Measurements from ENCODE around the gene NPC1L1.
A peak's percentile ranks its signal among the peaks of the same experiment; 100 is the strongest.
"Not testable (repeated sequence)": the region's sequence is repeated elsewhere in the genome, so short reads cannot be mapped to it uniquely, and the experiment has no call there.

The NPC1L1 gene

GRCh38 chr7:44559485-44559884, 18.4 kb upstream of the NPC1L1 start:
- no peak for DNase-seq (ENCODE audit: low read depth in 1 of 2, low spot score in 1 of 2)
- no peak for TF ChIP-seq JUND (IDR thresholded peaks at IDR 0.05; ENCODE audit: low read depth)
- in situ Hi-C loops (cut with HindIII; ENCODE audit: low pct_unique_long_range_greater_than_20kb, low sequenced_read_pairs): no loop called here

- in situ Hi-C loops (cut with HindIII; ENCODE audit: low pct_unique_long_range_greater_than_20kb, low sequenced_read_pairs): no loop called here
- TF ChIP-seq JUND (IDR thresholded peaks at IDR 0.05; ENCODE audit: low read depth): no peak
- DNase-seq (ENCODE audit: low read depth in 1 of 2, low spot score in 1 of 2): no peak
These were observed 16.4 kb upstream of the NPC1L1 start for GRCh38 chr7:44557485-44557884.

- no peak for TF ChIP-seq JUND (IDR thresholded peaks at IDR 0.05; ENCODE audit: low read depth)
- in situ Hi-C loops (cut with HindIII; ENCODE audit: low pct_unique_long_range_greater_than_20kb, low sequenced_read_pairs): no loop called here
- DNase-seq (ENCODE audit: low read depth in 1 of 2, low spot score in 1 of 2): no peak
These were observed 14.2 kb upstream of the NPC1L1 start for GRCh38 chr7:44555350-44555749.

GRCh38 chr7:44552473-44553005, 11.4 kb upstream of the NPC1L1 start:
- in situ Hi-C loops (cut with HindIII; ENCODE audit: low pct_unique_long_range_greater_than_20kb, low sequenced_read_pairs); DNase-seq (ENCODE audit: low read depth in 1 of 2, low spot score in 1 of 2): not testable (repeated sequence)

- in situ Hi-C loops (cut with HindIII; ENCODE audit: low pct_unique_long_range_greater_than_20kb, low sequenced_read_pairs): no loop called here
- TF ChIP-seq JUND (IDR thresholded peaks at IDR 0.05; ENCODE audit: low read depth): no peak
- no peak for DNase-seq (ENCODE audit: low read depth in 1 of 2, low spot score in 1 of 2)
These were observed 8.3 kb upstream of the NPC1L1 start for GRCh38 chr7:44549457-44549856.

- in situ Hi-C loops (cut with HindIII; ENCODE audit: low pct_unique_long_range_greater_than_20kb, low sequenced_read_pairs): no loop called here
- DNase-seq (ENCODE audit: low read depth in 1 of 2, low spot score in 1 of 2): no peak
- TF ChIP-seq JUND (IDR thresholded peaks at IDR 0.05; ENCODE audit: low read depth): no peak
These were observed 7.8 kb upstream of the NPC1L1 start for GRCh38 chr7:44548893-44549292.

- in situ Hi-C loops (cut with HindIII; ENCODE audit: low pct_unique_long_range_greater_than_20kb, low sequenced_read_pairs): no loop called here
- no peak for TF ChIP-seq JUND (IDR thresholded peaks at IDR 0.05; ENCODE audit: low read depth)
- DNase-seq (ENCODE audit: low read depth in 1 of 2, low spot score in 1 of 2): peak in 1 of 2 experiments; percentile 65
These were observed 6.6 kb upstream of the NPC1L1 start for GRCh38 chr7:44547536-44548231.

GRCh38 chr7:44541876-44542610, 913 bp upstream of the NPC1L1 start:
- in situ Hi-C loops (cut with HindIII; ENCODE audit: low pct_unique_long_range_greater_than_20kb, low sequenced_read_pairs): no loop called here
- DNase-seq (ENCODE audit: low read depth in 1 of 2, low spot score in 1 of 2): no peak
- no peak for TF ChIP-seq JUND (IDR thresholded peaks at IDR 0.05; ENCODE audit: low read depth)

GRCh38 chr7:44540592-44541027, 520 bp downstream of the NPC1L1 start:
- in situ Hi-C loops (cut with HindIII; ENCODE audit: low pct_unique_long_range_greater_than_20kb, low sequenced_read_pairs): no loop called here
- no peak for DNase-seq (ENCODE audit: low read depth in 1 of 2, low spot score in 1 of 2)

GRCh38 chr7:44539669-44540506, 1.2 kb downstream of the NPC1L1 start:
- TF ChIP-seq JUND (IDR thresholded peaks at IDR 0.05; ENCODE audit: low read depth): no peak
- DNase-seq (ENCODE audit: low read depth in 1 of 2, low spot score in 1 of 2): no peak
- in situ Hi-C loops (cut with HindIII; ENCODE audit: low pct_unique_long_range_greater_than_20kb, low sequenced_read_pairs): no loop called here

More at GRCh38 chr7:44540592-44541027, 520 bp downstream of the NPC1L1 start:
- no peak for TF ChIP-seq JUND (IDR thresholded peaks at IDR 0.05; ENCODE audit: low read depth)

GRCh38 chr7:44538798-44539668, 2.1 kb downstream of the NPC1L1 start:
- in situ Hi-C loops (cut with HindIII; ENCODE audit: low pct_unique_long_range_greater_than_20kb, low sequenced_read_pairs): no loop called here
- no peak for DNase-seq (ENCODE audit: low read depth in 1 of 2, low spot score in 1 of 2)
- TF ChIP-seq JUND (IDR thresholded peaks at IDR 0.05; ENCODE audit: low read depth): no peak

Measured in T47D (cell line).